Common myeloid progenitor, CD34-positive (primary cell): Measurements from ENCODE around the gene SCAPER.

Experiments
- CTCF ChIA-PET: fragments of 350-600 bp; sonication (Branson Sonifier 250); formaldehyde crosslinking; loops from one replicate; lab custom pipeline; 2021; ENCODE audit warnings: antibody characterized with exemption; lab: Charles Lee
- POLR2A ChIA-PET: fragments of 350-600 bp; sonication (Branson Sonifier 250); formaldehyde crosslinking; loops from one replicate; lab custom pipeline; 2021; ENCODE audit warnings: antibody characterized with exemption; lab: Charles Lee
- DNase-seq, 3 donors: peaks; one replicate each; pipeline versions ENCODE4 v3.0.0 to v3.0.0-alpha.2; 2013
- H3K27ac ChIP-seq, 2 experiments: 1 replicate in 1 of 2; 2 replicates in 1 of 2; pipeline ENCODE4 v1.7.0; 2013; ENCODE audit warnings: inconsistent platforms in 2 of 2, low read length in 2 of 2, mild to moderate bottlenecking in 2 of 2, low read depth in 1 of 2, moderate library complexity in 1 of 2; ENCODE audit not compliant: severe bottlenecking in 2 of 2, insufficient read depth in 1 of 2, poor library complexity in 1 of 2
- H3K27me3 ChIP-seq, 5 experiments: replicated peaks in 2 of 5; 1 replicate in 3 of 5; 2 replicates in 2 of 5; pipeline versions ENCODE4 v1.6.1 to v1.7.0; 2013; ENCODE audit warnings: low read length in 4 of 5, mild to moderate bottlenecking in 2 of 5, moderate library complexity in 2 of 5, inconsistent platforms in 1 of 5; ENCODE audit not compliant: insufficient read depth in 5 of 5, control insufficient read depth in 4 of 5
- H3K36me3 ChIP-seq, 4 experiments: 1 replicate in 2 of 4; 2 replicates in 2 of 4; pipeline versions ENCODE4 v1.6.1 to v1.7.0; 2013; ENCODE audit warnings: low read length in 3 of 4, control low read depth in 1 of 4, mild to moderate bottlenecking in 1 of 4; ENCODE audit not compliant: control insufficient read depth in 4 of 4, insufficient read depth in 4 of 4
- H3K4me1 ChIP-seq, 4 experiments: 1 replicate in 3 of 4; 2 replicates in 1 of 4; pipeline versions ENCODE4 v1.6.1 to v1.7.1; 2013; ENCODE audit warnings: low read length in 3 of 4, mild to moderate bottlenecking in 3 of 4, control low read depth in 1 of 4, inconsistent platforms in 1 of 4, moderate library complexity in 1 of 4; ENCODE audit not compliant: control insufficient read depth in 4 of 4, insufficient read depth in 4 of 4; ENCODE audit errors: control extremely low read depth in 1 of 4
- H3K4me3 ChIP-seq, 7 experiments: 1 replicate in 4 of 7; 2 replicates in 3 of 7; pipeline versions ENCODE4 v1.5.1 to v1.7.0; 2013; ENCODE audit warnings: mild to moderate bottlenecking in 7 of 7, low read length in 6 of 7, moderate library complexity in 6 of 7, inconsistent platforms in 2 of 7, low read depth in 2 of 7, control low read depth in 1 of 7; ENCODE audit not compliant: insufficient read depth in 4 of 7, control insufficient read depth in 1 of 7; ENCODE audit errors: extremely low read depth in 1 of 7
- H3K9me3 ChIP-seq, 5 experiments: 1 replicate in 4 of 5; 2 replicates in 1 of 5; pipeline versions ENCODE4 v1.6.1 to v1.7.1; 2013; ENCODE audit warnings: low read length in 4 of 5, mild to moderate bottlenecking in 2 of 5, inconsistent platforms in 1 of 5, low read depth in 1 of 5, moderate library complexity in 1 of 5; ENCODE audit not compliant: control insufficient read depth in 4 of 5, insufficient read depth in 2 of 5; ENCODE audit errors: control extremely low read depth in 1 of 5
- WGBS: methylation state at CpG from one replicate; pipeline ENCODE4 v1.1.5; 2013; ENCODE audit not compliant: insufficient coverage; 5-methylcytosine and 5-hydroxymethylcytosine counted together

SCAPER gene

GRCh38 chr15:76795217-76795616 is 109.9 kb downstream of the SCAPER start:
- DNase-seq: no peak
- Histone ChIP-seq H3K4me3 (no peak overlapping the region), H3K9me3 (peaks cover 0 to 10% (median 4%) of the 10 kb centered on the region in 5 experiments), H3K27me3 (no peaks in the 10 kb centered on the region), H3K4me1 (no peaks in the 10 kb centered on the region), H3K27ac (no peak overlapping the region), H3K36me3 (peaks cover 12 to 52% (median 16%) of the 10 kb centered on the region in 4 experiments)
- CTCF ChIA-PET: no interaction called here
- POLR2A ChIA-PET: no interaction called here
- WGBS: no CpG with 5 or more reads among the region's 5 CpGs

- DNase-seq: no peak
- Histone ChIP-seq H3K4me1 (no peaks in the 10 kb centered on the region), H3K9me3 (peaks cover 0 to 10% (median 4%) of the 10 kb centered on the region in 5 experiments), H3K4me3 (no peak overlapping the region), H3K27me3 (no peaks in the 10 kb centered on the region), H3K27ac (no peak overlapping the region), H3K36me3 (peaks cover 7 to 43% (median 14%) of the 10 kb centered on the region in 4 experiments)
- CTCF ChIA-PET: no interaction called here
- POLR2A ChIA-PET: no interaction called here
Measured at GRCh38 chr15:76793162-76793561, 112.0 kb downstream of the SCAPER start.

- no peak overlapping the region for H3K27ac ChIP-seq
- H3K4me3 ChIP-seq: no peak overlapping the region
- peaks cover 0 to 10% (median 4%) of the 10 kb centered on the region in 5 experiments for H3K9me3 ChIP-seq
- no peaks in the 10 kb centered on the region for H3K27me3 ChIP-seq
- H3K36me3 ChIP-seq: peaks cover 7 to 43% (median 14%) of the 10 kb centered on the region in 4 experiments
- WGBS: no CpG with 5 or more reads among the region's 2 CpGs
- no peak for DNase-seq
- ChIA-PET POLR2A (no interaction called here), CTCF (no interaction called here)
- H3K4me1 ChIP-seq: no peaks in the 10 kb centered on the region
Measured at GRCh38 chr15:76791511-76791910, 113.6 kb downstream of the SCAPER start.

- Histone ChIP-seq H3K27me3 (no peaks in the 10 kb centered on the region), H3K27ac (no peak overlapping the region), H3K4me1 (no peaks in the 10 kb centered on the region), H3K36me3 (peaks cover 0 to 25% (median 6%) of the 10 kb centered on the region in 4 experiments), H3K4me3 (no peak overlapping the region), H3K9me3 (peaks cover 3 to 12% (median 4%) of the 10 kb centered on the region in 5 experiments)
- no peak for DNase-seq
- CTCF ChIA-PET: interaction anchor here (0.9 kb wide), 1 partner anchor 16 kb away, joined by 3 read pairs; no protein-coding TSS in a partner anchor
- POLR2A ChIA-PET: no interaction called here
- WGBS: no CpG with 5 or more reads among the region's 4 CpGs
Measured at GRCh38 chr15:76787273-76787672, 117.9 kb downstream of the SCAPER start.

- DNase-seq: peak in 2 of 3 donors; percentile 9 to 24
- H3K4me3 ChIP-seq: no peak overlapping the region
- no peak overlapping the region for H3K27ac ChIP-seq
- H3K9me3 ChIP-seq: peaks cover 0 to 18% (median 12%) of the 10 kb centered on the region in 5 experiments
- H3K36me3 ChIP-seq: peaks cover 2 to 22% (median 6%) of the 10 kb centered on the region in 4 experiments
- POLR2A ChIA-PET: no interaction called here
- H3K27me3 ChIP-seq: no peaks in the 10 kb centered on the region
- CTCF ChIA-PET: no interaction called here
- H3K4me1 ChIP-seq: no peaks in the 10 kb centered on the region
Measured at GRCh38 chr15:76776969-76777368, 128.2 kb downstream of the SCAPER start.

GRCh38 chr15:76776480-76776879 is 128.7 kb downstream of the SCAPER start:
- H3K36me3 ChIP-seq: peaks cover 2 to 22% (median 6%) of the 10 kb centered on the region in 4 experiments
- no peak for DNase-seq
- no CpG with 5 or more reads among the region's 1 CpG for WGBS
- no peak overlapping the region for H3K4me3 ChIP-seq
- no peaks in the 10 kb centered on the region for H3K4me1 ChIP-seq
- ChIA-PET CTCF (no interaction called here), POLR2A (no interaction called here)
- peaks cover 0 to 18% (median 12%) of the 10 kb centered on the region in 5 experiments for H3K9me3 ChIP-seq
- no peaks in the 10 kb centered on the region for H3K27me3 ChIP-seq
- H3K27ac ChIP-seq: no peak overlapping the region

- Histone ChIP-seq H3K9me3 (peaks cover 0 to 13% (median 7%) of the 10 kb centered on the region in 5 experiments), H3K4me1 (no peaks in the 10 kb centered on the region), H3K36me3 (peaks cover 2 to 9% (median 6%) of the 10 kb centered on the region in 4 experiments), H3K4me3 (no peak overlapping the region), H3K27ac (no peak overlapping the region), H3K27me3 (no peaks in the 10 kb centered on the region)
- no peak for DNase-seq
- WGBS: no CpG with 5 or more reads among the region's 1 CpG
- ChIA-PET POLR2A (no interaction called here), CTCF (no interaction called here)
Measured at GRCh38 chr15:76773234-76773633, 131.9 kb downstream of the SCAPER start.
